Mesenchymal stem cell (in vitro differentiated cells and primary cell): Measurements from ENCODE around the gene GXYLT1.
"Not testable (repeated sequence)": the region's sequence is repeated elsewhere in the genome, so short reads cannot be mapped to it uniquely, and the experiment has no call there.

ENCODE experiments used
- DNase-seq: peaks from one replicate; pipeline ENCODE4 v3.0.0-alpha.2; 2013
- H2AFZ ChIP-seq: one replicate; pipeline ENCODE4 v1.6.1; 2013; ENCODE audit warnings: low read depth, mild to moderate bottlenecking, control low read depth, inconsistent platforms, low read length, moderate library complexity
- H2AK5ac ChIP-seq: 2 replicates; pipeline ENCODE4 v1.6.1; 2013; ENCODE audit warnings: low read length, moderate library complexity, mild to moderate bottlenecking, inconsistent platforms; ENCODE audit not compliant: severe bottlenecking
- H2BK120ac ChIP-seq: one replicate; pipeline ENCODE4 v1.6.1; 2013; ENCODE audit warnings: low read depth, mild to moderate bottlenecking, inconsistent platforms, low read length, moderate library complexity
- H2BK12ac ChIP-seq, 2 experiments: one replicate each; pipeline ENCODE4 v1.6.1; 2013; ENCODE audit warnings: inconsistent platforms in 2 of 2, low read length in 2 of 2, mild to moderate bottlenecking in 2 of 2, moderate library complexity in 2 of 2, control low read depth in 1 of 2
- H2BK15ac ChIP-seq: one replicate; pipeline ENCODE4 v1.6.1; 2013; ENCODE audit warnings: mild to moderate bottlenecking, low read depth, inconsistent platforms; ENCODE audit not compliant: poor library complexity, severe bottlenecking
- H2BK5ac ChIP-seq: 2 replicates; pipeline ENCODE4 v1.6.1; 2013; ENCODE audit warnings: low read depth, mild to moderate bottlenecking, low read length, control low read depth, inconsistent platforms; ENCODE audit not compliant: poor library complexity, severe bottlenecking
- H3K14ac ChIP-seq, 2 experiments: one replicate each; pipeline ENCODE4 v1.6.1; 2013; ENCODE audit warnings: inconsistent platforms in 2 of 2, low read length in 2 of 2, control low read depth in 1 of 2, mild to moderate bottlenecking in 1 of 2, moderate library complexity in 1 of 2
- H3K18ac ChIP-seq, 2 experiments: one replicate each; pipeline ENCODE4 v1.6.1; 2013; ENCODE audit warnings: inconsistent platforms in 2 of 2, low read length in 2 of 2, control low read depth in 1 of 2, low read depth in 1 of 2, mild to moderate bottlenecking in 1 of 2
- H3K23ac ChIP-seq, 2 experiments: one replicate each; pipeline ENCODE4 v1.6.1; 2013; ENCODE audit warnings: inconsistent platforms in 2 of 2, low read length in 2 of 2, mild to moderate bottlenecking in 2 of 2, moderate library complexity in 2 of 2, control low read depth in 1 of 2
- H3K27ac ChIP-seq: 2 replicates; pipeline ENCODE4 v1.5.1; 2013; ENCODE audit warnings: mild to moderate bottlenecking, moderate library complexity, low read length, control low read depth, inconsistent platforms; ENCODE audit not compliant: poor library complexity, severe bottlenecking
- H3K27me3 ChIP-seq, 2 experiments: 2 replicates each; pipeline versions ENCODE4 v1.6.1 to v1.7.0; 2013; ENCODE audit warnings: low read length in 2 of 2, mild to moderate bottlenecking in 2 of 2, moderate library complexity in 2 of 2, control low read depth in 1 of 2, inconsistent platforms in 1 of 2; ENCODE audit not compliant: control insufficient read depth in 1 of 2, insufficient read depth in 1 of 2
- H3K36me3 ChIP-seq, 2 experiments: 2 replicates each; pipeline versions ENCODE4 v1.6.1 to v1.7.0; 2013; ENCODE audit warnings: low read length in 2 of 2, control low read depth in 1 of 2, inconsistent platforms in 1 of 2, low read depth in 1 of 2, mild to moderate bottlenecking in 1 of 2; ENCODE audit not compliant: insufficient read depth in 2 of 2, control insufficient read depth in 1 of 2
- H3K4ac ChIP-seq, 2 experiments: one replicate each; pipeline ENCODE4 v1.6.1; 2013; ENCODE audit warnings: inconsistent platforms in 2 of 2, low read length in 2 of 2, mild to moderate bottlenecking in 2 of 2, moderate library complexity in 2 of 2, control low read depth in 1 of 2, low read depth in 1 of 2
- H3K4me1 ChIP-seq: 2 replicates; pipeline ENCODE4 v1.6.1; 2013; ENCODE audit warnings: low read depth, low read length, control low read depth; ENCODE audit not compliant: control insufficient read depth, insufficient read depth
- H3K4me2 ChIP-seq: 2 replicates; pipeline ENCODE4 v1.6.1; 2013; ENCODE audit warnings: low read length, mild to moderate bottlenecking, inconsistent platforms; ENCODE audit not compliant: poor library complexity, severe bottlenecking
- H3K4me3 ChIP-seq, 2 experiments: 2 replicates each; pipeline versions ENCODE4 v1.5.1 to v1.7.0; 2013; ENCODE audit warnings: low read length in 2 of 2, mild to moderate bottlenecking in 2 of 2, control low read depth in 1 of 2, low read depth in 1 of 2; ENCODE audit not compliant: insufficient read depth in 1 of 2
- H3K79me1 ChIP-seq: replicated peaks from 2 replicates; pipeline ENCODE4 v1.6.1; 2013; ENCODE audit warnings: mild to moderate bottlenecking, control low read depth, low read length, inconsistent platforms; ENCODE audit not compliant: poor library complexity, severe bottlenecking
- H3K9ac ChIP-seq: 2 replicates; pipeline ENCODE4 v1.7.0; 2013; ENCODE audit warnings: mild to moderate bottlenecking, low read length, moderate library complexity
- H3K9me3 ChIP-seq: 2 replicates; pipeline ENCODE4 v1.7.0; 2013; ENCODE audit warnings: mild to moderate bottlenecking, low read length; ENCODE audit not compliant: control insufficient read depth
- H4K8ac ChIP-seq: one replicate; pipeline ENCODE4 v1.6.1; 2013; ENCODE audit warnings: inconsistent platforms, mild to moderate bottlenecking, low read length, moderate library complexity
- H4K91ac ChIP-seq: one replicate; pipeline ENCODE4 v1.6.1; 2013; ENCODE audit warnings: mild to moderate bottlenecking, low read length, inconsistent platforms
- WGBS: methylation state at CpG from one replicate; pipeline ENCODE4 v1.1.7; 2013; ENCODE audit warnings: mixed read lengths; 5-methylcytosine and 5-hydroxymethylcytosine counted together

The GXYLT1 gene

GRCh38 chr12:42188275-42188674 is 43.6 kb upstream of the GXYLT1 start:
- 100% methylated on average over 2 of the region's 3 CpGs for WGBS
- H3K18ac ChIP-seq, H4K8ac ChIP-seq, H3K4me3 ChIP-seq, H2AK5ac ChIP-seq, H3K9ac ChIP-seq, H2BK5ac ChIP-seq, H2BK120ac ChIP-seq, H3K27ac ChIP-seq, H3K4me2 ChIP-seq, H3K27me3 ChIP-seq, H3K14ac ChIP-seq, H3K4ac ChIP-seq, H3K4me1 ChIP-seq, H3K23ac ChIP-seq, H2BK15ac ChIP-seq, H3K9me3 ChIP-seq, DNase-seq, H2AFZ ChIP-seq, H4K91ac ChIP-seq, H2BK12ac ChIP-seq: not testable (repeated sequence)
- peaks cover 19% of the 10 kb centered on the region for H3K79me1 ChIP-seq
- H3K36me3 ChIP-seq: peaks cover 12 to 24% of the 10 kb centered on the region in 2 experiments

GRCh38 chr12:42187799-42188198 is 43.1 kb upstream of the GXYLT1 start:
- H2AFZ ChIP-seq: no peak overlapping the region
- H3K4ac ChIP-seq: no peak overlapping the region
- no peak overlapping the region for H3K27ac ChIP-seq

GRCh38 chr12:42186793-42187192 is 42.1 kb upstream of the GXYLT1 start:
- no peaks in the 10 kb centered on the region for H3K9me3 ChIP-seq
- no peak overlapping the region for H2BK120ac ChIP-seq
- H3K4me1 ChIP-seq: peaks cover 1% of the 10 kb centered on the region
- H2AK5ac ChIP-seq: no peak overlapping the region
- H3K23ac ChIP-seq: no peak overlapping the region
- H3K79me1 ChIP-seq: peaks cover 14% of the 10 kb centered on the region
- no peaks in the 10 kb centered on the region for H3K27me3 ChIP-seq
- H3K9ac ChIP-seq: no peak overlapping the region
- H3K18ac ChIP-seq: no peak overlapping the region
- H2BK12ac ChIP-seq: no peak overlapping the region
- no peak overlapping the region for H4K91ac ChIP-seq
- H3K4me3 ChIP-seq: no peak overlapping the region
- H2AFZ ChIP-seq: no peak overlapping the region
- no peak overlapping the region for H3K27ac ChIP-seq
- H3K14ac ChIP-seq: no peak overlapping the region
- no peak overlapping the region for H3K4me2 ChIP-seq
- no peak for DNase-seq
- no peak overlapping the region for H2BK15ac ChIP-seq
- no peak overlapping the region for H3K4ac ChIP-seq
- peaks cover 3 to 18% of the 10 kb centered on the region in 2 experiments for H3K36me3 ChIP-seq
- H2BK5ac ChIP-seq: no peak overlapping the region
- WGBS: 100% methylated on average over 1 of the region's 2 CpGs
- no peak overlapping the region for H4K8ac ChIP-seq

More at GRCh38 chr12:42187799-42188198, 43.1 kb upstream of the GXYLT1 start:
- WGBS: 92% methylated on average over 1 of the region's 2 CpGs
- H2BK15ac ChIP-seq: no peak overlapping the region
- H3K14ac ChIP-seq: no peak overlapping the region
- H3K36me3 ChIP-seq: peaks cover 8 to 23% of the 10 kb centered on the region in 2 experiments
- H2AK5ac ChIP-seq: no peak overlapping the region
- H2BK120ac ChIP-seq: no peak overlapping the region
- no peaks in the 10 kb centered on the region for H3K27me3 ChIP-seq
- H3K23ac ChIP-seq: no peak overlapping the region
- no peaks in the 10 kb centered on the region for H3K9me3 ChIP-seq
- H2BK5ac ChIP-seq: no peak overlapping the region
- H3K79me1 ChIP-seq: peaks cover 19% of the 10 kb centered on the region
- peaks cover 3% of the 10 kb centered on the region for H3K4me1 ChIP-seq
- H3K4me2 ChIP-seq: no peak overlapping the region
- no peak overlapping the region for H3K18ac ChIP-seq
- no peak for DNase-seq
- H2BK12ac ChIP-seq: no peak overlapping the region
- H4K91ac ChIP-seq: no peak overlapping the region
- no peak overlapping the region for H3K4me3 ChIP-seq
- H4K8ac ChIP-seq: no peak overlapping the region
- no peak overlapping the region for H3K9ac ChIP-seq

- Histone ChIP-seq H3K36me3 (peaks cover 4 to 16% of the 10 kb centered on the region in 2 experiments), H3K4me1 (no peaks in the 10 kb centered on the region), H4K91ac (no peak overlapping the region), H4K8ac (no peak overlapping the region), H3K4me3 (no peak overlapping the region), H3K9me3 (no peaks in the 10 kb centered on the region), H2BK15ac (no peak overlapping the region), H3K4me2 (no peak overlapping the region), H3K14ac (no peak overlapping the region), H3K18ac (no peak overlapping the region), H2AFZ (no peak overlapping the region), H3K27me3 (no peaks in the 10 kb centered on the region), H3K79me1 (peaks cover 23% of the 10 kb centered on the region), H3K4ac (no peak overlapping the region), H2AK5ac (no peak overlapping the region), H2BK5ac (no peak overlapping the region), H3K9ac (no peak overlapping the region), H3K23ac (no peak overlapping the region), H3K27ac (no peak overlapping the region), H2BK12ac (no peak overlapping the region), H2BK120ac (no peak overlapping the region)
- no CpG with 5 or more reads among the region's 2 CpGs for WGBS
- no peak for DNase-seq
Measured at GRCh38 chr12:42182394-42182793, 37.7 kb upstream of the GXYLT1 start.
